Bronchial epithelial cell (primary cell): ENCODE results near the gene SMAD3. TPM values are rescaled to one million over a fixed set of nuclear protein-coding genes. Genes with fewer than 3 reads are reported as not detected.
"Not testable (repeated sequence)": the region's sequence is repeated elsewhere in the genome, so short reads cannot be mapped to it uniquely, and the experiment has no call there.

Source experiments
- DNase-seq: peaks from one replicate; pipeline ENCODE4 v3.0.0-alpha.2; 2010; ENCODE audit warnings: low read depth
- FAIRE-seq: peaks from 2 replicates; lab custom pipeline; 2011; peaks lifted over from hg19 to GRCh38; lab: Jason Lieb, UNC
- H3K27me3 ChIP-seq: 2 replicates; pipeline ENCODE4 v1.5.1; 2011; ENCODE audit warnings: low read length; ENCODE audit not compliant: control insufficient read depth, insufficient read depth
- H3K36me3 ChIP-seq: 2 replicates; pipeline ENCODE4 v1.5.1; 2011; ENCODE audit warnings: low read length; ENCODE audit not compliant: control insufficient read depth, insufficient read depth
- H3K4me3 ChIP-seq: 2 replicates; pipeline ENCODE4 v1.5.1; 2011; ENCODE audit warnings: mild to moderate bottlenecking, low read depth, low read length, control low read depth
- total RNA-seq: library from RNA; depleted of rRNA; stranded (reverse); fragments of >200 nt; gene quantifications from 2 replicates; pipeline ENCODE4 v1.2.1, GENCODE V29; 2014
- TF ChIP-seq, protein P1 (sequence below): IDR thresholded peaks from 2 replicates; pipeline ENCODE4 v1.5.1; 2011; ENCODE audit warnings: mild to moderate bottlenecking, moderate library complexity, low read length, control low read depth, inconsistent platforms; ENCODE audit not compliant: insufficient read depth, severe bottlenecking

The SMAD3 gene
- total RNA-seq, 1 donor from 2014 or later, result 9.5 TPM

DNA sequence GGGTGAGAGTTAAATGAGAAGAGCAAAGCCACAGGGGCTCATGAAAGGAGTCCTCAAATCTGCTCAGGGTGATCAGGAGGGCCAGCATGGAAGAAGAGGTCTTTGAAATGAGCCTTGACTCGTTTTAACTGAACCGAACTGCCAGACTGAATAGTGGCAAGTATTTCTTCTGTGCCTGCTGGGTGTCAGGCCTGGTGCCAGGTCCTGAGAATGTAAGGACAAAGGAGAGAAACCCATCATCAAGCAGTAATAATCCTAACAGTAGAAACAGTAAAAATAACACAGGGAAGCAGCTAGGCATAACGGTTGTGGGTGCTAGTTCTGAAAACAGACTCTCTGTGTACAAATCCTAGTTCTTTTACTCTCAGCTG, 40.4 kb upstream of the SMAD3 start:
- TF ChIP-seq, protein P1, sequence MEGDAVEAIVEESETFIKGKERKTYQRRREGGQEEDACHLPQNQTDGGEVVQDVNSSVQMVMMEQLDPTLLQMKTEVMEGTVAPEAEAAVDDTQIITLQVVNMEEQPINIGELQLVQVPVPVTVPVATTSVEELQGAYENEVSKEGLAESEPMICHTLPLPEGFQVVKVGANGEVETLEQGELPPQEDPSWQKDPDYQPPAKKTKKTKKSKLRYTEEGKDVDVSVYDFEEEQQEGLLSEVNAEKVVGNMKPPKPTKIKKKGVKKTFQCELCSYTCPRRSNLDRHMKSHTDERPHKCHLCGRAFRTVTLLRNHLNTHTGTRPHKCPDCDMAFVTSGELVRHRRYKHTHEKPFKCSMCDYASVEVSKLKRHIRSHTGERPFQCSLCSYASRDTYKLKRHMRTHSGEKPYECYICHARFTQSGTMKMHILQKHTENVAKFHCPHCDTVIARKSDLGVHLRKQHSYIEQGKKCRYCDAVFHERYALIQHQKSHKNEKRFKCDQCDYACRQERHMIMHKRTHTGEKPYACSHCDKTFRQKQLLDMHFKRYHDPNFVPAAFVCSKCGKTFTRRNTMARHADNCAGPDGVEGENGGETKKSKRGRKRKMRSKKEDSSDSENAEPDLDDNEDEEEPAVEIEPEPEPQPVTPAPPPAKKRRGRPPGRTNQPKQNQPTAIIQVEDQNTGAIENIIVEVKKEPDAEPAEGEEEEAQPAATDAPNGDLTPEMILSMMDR, result no peak
- DNase-seq, result no peak
- H3K4me3 ChIP-seq, result no peak overlapping the region
- no peaks in the 10 kb centered on the region for H3K27me3 ChIP-seq
- FAIRE-seq, result no peak
- no peaks in the 10 kb centered on the region for H3K36me3 ChIP-seq

GRCh38 chr15:67025719-67026609, 39.4 kb upstream of the SMAD3 start:
- Histone ChIP-seq H3K27me3 (no peaks in the 10 kb centered on the region), H3K4me3 (no peak overlapping the region), H3K36me3 (no peaks in the 10 kb centered on the region)
- TF ChIP-seq, protein P1, result no peak
- DNase-seq (no peak), FAIRE-seq (no peak)

DNA sequence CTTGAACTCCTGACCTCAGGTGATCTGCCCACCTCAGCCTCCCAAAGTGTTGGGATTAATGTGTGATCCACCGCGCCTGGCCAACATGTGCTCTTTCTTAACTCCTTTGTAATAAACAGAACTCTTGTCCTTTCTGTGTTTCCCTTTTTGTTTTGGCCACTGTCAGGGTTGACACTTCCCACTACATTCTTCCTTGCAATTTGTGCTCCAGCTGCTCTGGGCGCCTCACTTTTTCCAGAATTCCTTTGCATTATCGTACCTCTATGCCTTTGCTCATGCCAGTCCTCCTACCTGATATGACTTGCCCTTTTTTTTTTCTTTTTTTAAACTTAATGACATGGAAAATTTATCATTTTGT, 38.8 kb upstream of the SMAD3 start:
- no peak overlapping the region for H3K4me3 ChIP-seq
- no peaks in the 10 kb centered on the region for H3K27me3 ChIP-seq
- DNase-seq, result no peak
- FAIRE-seq, result no peak
- no peaks in the 10 kb centered on the region for H3K36me3 ChIP-seq
- TF ChIP-seq, protein P1, result no peak

DNA sequence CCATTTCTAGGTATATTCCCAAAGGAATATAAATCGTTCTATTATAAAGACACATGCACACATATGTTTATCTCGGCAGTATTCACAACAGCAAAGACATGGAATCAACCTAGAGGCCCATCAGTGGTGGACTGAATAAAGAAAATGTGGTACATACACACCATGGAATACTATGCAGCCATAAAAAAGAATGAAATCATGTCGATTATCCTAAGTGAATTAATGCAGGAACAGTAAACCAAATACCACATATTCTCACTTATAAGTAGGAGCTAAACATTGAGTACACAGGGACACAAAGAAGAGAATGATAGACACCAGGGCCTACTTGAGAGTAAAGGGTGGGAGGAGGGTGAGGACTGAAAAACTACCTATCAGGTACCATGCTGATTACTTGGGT, 37.0 kb upstream of the SMAD3 start:
- not testable (repeated sequence) for FAIRE-seq, H3K36me3 ChIP-seq, H3K27me3 ChIP-seq, DNase-seq, H3K4me3 ChIP-seq

DNA sequence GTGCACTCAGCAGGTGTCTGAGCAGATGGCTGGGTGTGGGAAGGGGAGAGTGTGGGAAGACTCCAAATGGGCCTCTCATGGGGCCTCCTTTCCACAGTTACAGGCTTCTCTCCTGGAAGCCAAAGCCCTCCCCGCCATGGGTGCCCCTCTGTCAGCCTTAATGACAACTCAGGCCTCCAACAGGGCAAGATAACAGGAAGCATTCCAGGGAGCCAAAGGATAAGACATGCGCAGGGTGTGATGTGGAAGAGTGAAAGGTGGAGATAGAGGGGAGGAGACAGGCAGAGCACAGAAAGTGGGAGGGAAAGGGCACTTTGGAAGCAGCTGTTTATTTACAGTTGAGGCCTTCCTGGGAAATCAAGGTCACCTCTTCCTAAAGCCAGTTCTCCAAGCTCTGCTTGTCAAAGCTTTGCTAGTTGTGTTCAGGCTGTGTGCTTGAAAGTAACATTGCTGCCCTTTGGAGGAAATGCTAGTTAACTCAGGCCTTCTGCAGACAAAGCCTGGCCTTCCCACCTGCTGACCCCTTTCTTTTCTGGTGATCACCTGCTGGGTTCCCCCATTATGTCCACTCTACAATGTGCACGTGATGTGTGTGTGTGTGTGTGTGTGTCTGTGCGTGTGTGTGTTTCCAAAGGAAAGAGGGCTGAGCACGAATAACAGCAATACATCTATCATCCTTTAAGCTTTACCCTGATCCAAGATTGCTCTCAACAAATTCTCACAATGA, 35.2 kb upstream of the SMAD3 start:
- no peak for FAIRE-seq

GRCh38 chr15:67031331-67031730, 34.1 kb upstream of the SMAD3 start:
- no peak overlapping the region for H3K4me3 ChIP-seq
- H3K36me3 ChIP-seq, result no peaks in the 10 kb centered on the region
- FAIRE-seq (no peak), DNase-seq (no peak)
- H3K27me3 ChIP-seq, result peaks cover 3% of the 10 kb centered on the region
- TF ChIP-seq, protein P1, result no peak

More for the DNA sequence above, 35.2 kb upstream of the SMAD3 start:
- H3K36me3 ChIP-seq, result no peaks in the 10 kb centered on the region
- DNase-seq, result no peak
- peaks cover 3% of the 10 kb centered on the region for H3K27me3 ChIP-seq
- H3K4me3 ChIP-seq, result no peak overlapping the region
- TF ChIP-seq, protein P1, result no peak
